Measurements from ENCODE around the gene ALDH4A1.

Gene ALDH4A1

DNA sequence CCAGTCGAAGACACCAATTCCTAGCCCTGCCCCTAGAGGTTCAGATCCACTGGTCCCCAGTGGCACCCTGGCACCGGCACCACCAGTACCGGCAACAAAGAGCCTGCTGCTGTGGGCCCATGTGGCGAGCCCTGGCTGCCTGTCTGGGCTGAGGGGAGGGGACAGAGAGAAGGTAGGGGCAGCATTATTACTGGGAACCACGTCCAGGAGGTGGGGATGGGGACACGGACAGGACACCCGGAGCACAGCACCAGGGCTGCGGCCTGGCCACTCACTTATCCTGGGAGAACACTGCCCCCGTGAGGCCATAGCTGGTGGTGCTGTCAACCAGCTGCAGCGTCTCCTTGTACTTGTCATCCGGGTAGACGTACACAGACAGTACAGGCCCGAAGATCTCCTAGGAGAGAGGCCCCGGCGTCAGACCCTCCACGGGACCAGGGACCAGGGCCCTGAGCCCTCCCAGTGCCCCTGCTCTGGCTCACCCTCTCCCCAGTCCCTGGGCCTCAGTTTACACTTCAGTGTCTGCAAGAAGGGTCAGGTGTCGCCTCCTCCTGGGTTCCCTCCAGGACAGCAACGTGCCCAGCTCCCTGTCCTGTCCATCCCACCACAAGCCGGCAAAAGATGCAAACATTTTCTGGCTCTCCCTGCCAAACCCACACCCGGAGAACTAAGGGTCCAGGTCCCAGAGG lies 27.1 kb downstream of the ALDH4A1 start:
- no peak overlapping the region for H4K8ac ChIP-seq (ENCODE audit: low read depth, low read length)
- H2BK5ac ChIP-seq (ENCODE audit: low read depth, low read length, poor library complexity), result no peak overlapping the region
- no peak overlapping the region for H3K9ac ChIP-seq (ENCODE audit: low read length)
- H4K12ac ChIP-seq (ENCODE audit: low read depth, low read length), result no peak overlapping the region
- H2BK120ac ChIP-seq (ENCODE audit: insufficient read depth, low read length, poor library complexity), result no peak overlapping the region
- no peak overlapping the region for H2AFZ ChIP-seq (ENCODE audit: insufficient read depth, low read length, poor library complexity)
- H2BK12ac ChIP-seq (ENCODE audit: low read length), result no peak overlapping the region
- no peak overlapping the region for H3K27ac ChIP-seq (ENCODE audit: low read depth, low read length)
- no peak overlapping the region for H2AK5ac ChIP-seq (ENCODE audit: low read length)
- H3K27me3 ChIP-seq (ENCODE audit: insufficient read depth, low read length), result no peaks in the 10 kb centered on the region
- no peak overlapping the region for H3K18ac ChIP-seq (ENCODE audit: low read length)
- H3K14ac ChIP-seq (ENCODE audit: low read length), result no peak overlapping the region
- no peaks in the 10 kb centered on the region for H3K79me1 ChIP-seq (ENCODE audit: low read length)
- no CpG with 5 or more reads among the region's 20 CpGs for WGBS (ENCODE audit: extremely low coverage, insufficient coverage, insufficient read length)
- no peak overlapping the region for H3K4me2 ChIP-seq (ENCODE audit: low read length)
- no peaks in the 10 kb centered on the region for H3K4me1 ChIP-seq (ENCODE audit: control insufficient read depth in 1 of 2, insufficient read depth in 2 of 2, low read length in 2 of 2)
- H3K4ac ChIP-seq (ENCODE audit: low read depth, low read length), result no peak overlapping the region
- H3K36me3 ChIP-seq (ENCODE audit: control insufficient read depth in 1 of 2, insufficient read depth in 2 of 2, low read length in 2 of 2), result peaks cover 60 to 69% of the 10 kb centered on the region in 2 experiments
- no peak overlapping the region for H3K4me3 ChIP-seq (ENCODE audit: low read depth, low read length)
- no peaks in the 10 kb centered on the region for H3K9me3 ChIP-seq (ENCODE audit: insufficient read depth, low read depth, low read length)
- peak; percentile 83 to 90 for DNase-seq
- H4K91ac ChIP-seq (ENCODE audit: low read depth, low read length), result no peak overlapping the region
- H3K79me2 ChIP-seq (ENCODE audit: control insufficient read depth, insufficient read depth, low read length, poor library complexity), result no peaks in the 10 kb centered on the region
- no peak overlapping the region for H3K23ac ChIP-seq (ENCODE audit: low read length)

- no peak overlapping the region for H4K8ac ChIP-seq (ENCODE audit: low read depth, low read length)
- H3K27me3 ChIP-seq (ENCODE audit: insufficient read depth, low read length), result no peaks in the 10 kb centered on the region
- H3K4me2 ChIP-seq (ENCODE audit: low read length), result no peak overlapping the region
- no peak overlapping the region for H2AK5ac ChIP-seq (ENCODE audit: low read length)
- H3K79me2 ChIP-seq (ENCODE audit: control insufficient read depth, insufficient read depth, low read length, poor library complexity), result no peaks in the 10 kb centered on the region
- DNase-seq, result no peak
- H3K4ac ChIP-seq (ENCODE audit: low read depth, low read length), result no peak overlapping the region
- WGBS (ENCODE audit: extremely low coverage, insufficient coverage, insufficient read length), result no CpG with 5 or more reads among the region's 8 CpGs
- no peak overlapping the region for H3K23ac ChIP-seq (ENCODE audit: low read length)
- no peak overlapping the region for H4K91ac ChIP-seq (ENCODE audit: low read depth, low read length)
- H3K18ac ChIP-seq (ENCODE audit: low read length), result no peak overlapping the region
- H3K14ac ChIP-seq (ENCODE audit: low read length), result no peak overlapping the region
- no peak overlapping the region for H4K12ac ChIP-seq (ENCODE audit: low read depth, low read length)
- no peaks in the 10 kb centered on the region for H3K4me1 ChIP-seq (ENCODE audit: control insufficient read depth in 1 of 2, insufficient read depth in 2 of 2, low read length in 2 of 2)
- peaks cover 59 to 68% of the 10 kb centered on the region in 2 experiments for H3K36me3 ChIP-seq (ENCODE audit: control insufficient read depth in 1 of 2, insufficient read depth in 2 of 2, low read length in 2 of 2)
- H3K9ac ChIP-seq (ENCODE audit: low read length), result no peak overlapping the region
- H2AFZ ChIP-seq (ENCODE audit: insufficient read depth, low read length, poor library complexity), result no peak overlapping the region
- no peak overlapping the region for H3K27ac ChIP-seq (ENCODE audit: low read depth, low read length)
- no peak overlapping the region for H2BK5ac ChIP-seq (ENCODE audit: low read depth, low read length, poor library complexity)
- no peaks in the 10 kb centered on the region for H3K79me1 ChIP-seq (ENCODE audit: low read length)
- H3K4me3 ChIP-seq (ENCODE audit: low read depth, low read length), result no peak overlapping the region
- H2BK12ac ChIP-seq (ENCODE audit: low read length), result no peak overlapping the region
- H3K9me3 ChIP-seq (ENCODE audit: insufficient read depth, low read depth, low read length), result no peaks in the 10 kb centered on the region
- no peak overlapping the region for H2BK120ac ChIP-seq (ENCODE audit: insufficient read depth, low read length, poor library complexity)
Observed at GRCh38 chr1:18874600-18874999, 27.8 kb downstream of the ALDH4A1 start.

DNA sequence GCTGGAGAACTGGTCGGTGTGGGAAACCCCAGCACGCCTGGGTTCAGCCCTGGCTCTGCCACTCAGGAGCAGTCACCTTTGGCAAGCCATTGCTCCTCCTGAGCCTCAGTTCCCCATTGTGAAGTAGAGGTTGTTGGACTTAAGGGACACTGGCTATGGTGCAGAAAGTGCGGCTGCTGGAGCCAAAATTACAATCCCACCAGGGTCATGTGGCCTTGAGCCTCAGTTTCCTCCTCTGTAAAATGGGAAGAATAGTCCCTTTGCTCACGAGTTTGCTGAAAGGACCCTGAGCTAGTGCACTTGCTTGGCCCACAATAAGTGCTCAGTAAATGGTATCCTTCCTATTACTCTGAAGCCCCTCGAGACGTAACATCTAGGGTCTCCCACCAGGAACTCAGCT lies 28.3 kb downstream of the ALDH4A1 start:
- Histone ChIP-seq H2BK12ac (ENCODE audit: low read length) (no peak overlapping the region), H2BK5ac (ENCODE audit: low read depth, low read length, poor library complexity) (no peak overlapping the region), H3K9ac (ENCODE audit: low read length) (no peak overlapping the region), H2AFZ (ENCODE audit: insufficient read depth, low read length, poor library complexity) (no peak overlapping the region), H3K36me3 (ENCODE audit: control insufficient read depth in 1 of 2, insufficient read depth in 2 of 2, low read length in 2 of 2) (peaks cover 53 to 62% of the 10 kb centered on the region in 2 experiments), H3K4me3 (ENCODE audit: low read depth, low read length) (no peak overlapping the region), H3K4me1 (ENCODE audit: control insufficient read depth in 1 of 2, insufficient read depth in 2 of 2, low read length in 2 of 2) (no peaks in the 10 kb centered on the region), H3K79me1 (ENCODE audit: low read length) (no peaks in the 10 kb centered on the region), H3K23ac (ENCODE audit: low read length) (no peak overlapping the region), H3K27me3 (ENCODE audit: insufficient read depth, low read length) (no peaks in the 10 kb centered on the region), H4K8ac (ENCODE audit: low read depth, low read length) (no peak overlapping the region), H2BK120ac (ENCODE audit: insufficient read depth, low read length, poor library complexity) (no peak overlapping the region), H4K91ac (ENCODE audit: low read depth, low read length) (no peak overlapping the region), H2AK5ac (ENCODE audit: low read length) (no peak overlapping the region), H3K27ac (ENCODE audit: low read depth, low read length) (no peak overlapping the region), H3K79me2 (ENCODE audit: control insufficient read depth, insufficient read depth, low read length, poor library complexity) (no peaks in the 10 kb centered on the region), H4K12ac (ENCODE audit: low read depth, low read length) (no peak overlapping the region), H3K4ac (ENCODE audit: low read depth, low read length) (no peak overlapping the region), H3K14ac (ENCODE audit: low read length) (no peak overlapping the region), H3K18ac (ENCODE audit: low read length) (no peak overlapping the region), H3K4me2 (ENCODE audit: low read length) (no peak overlapping the region), H3K9me3 (ENCODE audit: insufficient read depth, low read depth, low read length) (no peaks in the 10 kb centered on the region)
- WGBS (ENCODE audit: extremely low coverage, insufficient coverage, insufficient read length), result no CpG with 5 or more reads among the region's 6 CpGs
- no peak for DNase-seq

- Histone ChIP-seq H3K4ac (ENCODE audit: low read depth, low read length) (no peak overlapping the region), H3K4me1 (ENCODE audit: control insufficient read depth in 1 of 2, insufficient read depth in 2 of 2, low read length in 2 of 2) (no peaks in the 10 kb centered on the region), H3K9me3 (ENCODE audit: insufficient read depth, low read depth, low read length) (no peaks in the 10 kb centered on the region), H2AFZ (ENCODE audit: insufficient read depth, low read length, poor library complexity) (no peak overlapping the region), H3K36me3 (ENCODE audit: control insufficient read depth in 1 of 2, insufficient read depth in 2 of 2, low read length in 2 of 2) (peaks cover 50 to 51% of the 10 kb centered on the region in 2 experiments), H2BK12ac (ENCODE audit: low read length) (no peak overlapping the region), H4K8ac (ENCODE audit: low read depth, low read length) (no peak overlapping the region), H3K9ac (ENCODE audit: low read length) (no peak overlapping the region), H3K18ac (ENCODE audit: low read length) (no peak overlapping the region), H3K14ac (ENCODE audit: low read length) (no peak overlapping the region), H3K79me2 (ENCODE audit: control insufficient read depth, insufficient read depth, low read length, poor library complexity) (no peaks in the 10 kb centered on the region), H2AK5ac (ENCODE audit: low read length) (no peak overlapping the region), H4K12ac (ENCODE audit: low read depth, low read length) (no peak overlapping the region), H2BK5ac (ENCODE audit: low read depth, low read length, poor library complexity) (no peak overlapping the region), H3K27ac (ENCODE audit: low read depth, low read length) (no peak overlapping the region), H3K23ac (ENCODE audit: low read length) (no peak overlapping the region), H3K27me3 (ENCODE audit: insufficient read depth, low read length) (no peaks in the 10 kb centered on the region), H4K91ac (ENCODE audit: low read depth, low read length) (no peak overlapping the region), H3K4me3 (ENCODE audit: low read depth, low read length) (no peak overlapping the region), H3K4me2 (ENCODE audit: low read length) (no peak overlapping the region), H3K79me1 (ENCODE audit: low read length) (no peaks in the 10 kb centered on the region), H2BK120ac (ENCODE audit: insufficient read depth, low read length, poor library complexity) (no peak overlapping the region)
- no CpG with 5 or more reads among the region's 8 CpGs for WGBS (ENCODE audit: extremely low coverage, insufficient coverage, insufficient read length)
- DNase-seq, result no peak
Observed at GRCh38 chr1:18872071-18872611, 30.2 kb downstream of the ALDH4A1 start.
